ENCODE measurements around the gene UGT1A10.

- TF ChIP-seq, protein P1, sequence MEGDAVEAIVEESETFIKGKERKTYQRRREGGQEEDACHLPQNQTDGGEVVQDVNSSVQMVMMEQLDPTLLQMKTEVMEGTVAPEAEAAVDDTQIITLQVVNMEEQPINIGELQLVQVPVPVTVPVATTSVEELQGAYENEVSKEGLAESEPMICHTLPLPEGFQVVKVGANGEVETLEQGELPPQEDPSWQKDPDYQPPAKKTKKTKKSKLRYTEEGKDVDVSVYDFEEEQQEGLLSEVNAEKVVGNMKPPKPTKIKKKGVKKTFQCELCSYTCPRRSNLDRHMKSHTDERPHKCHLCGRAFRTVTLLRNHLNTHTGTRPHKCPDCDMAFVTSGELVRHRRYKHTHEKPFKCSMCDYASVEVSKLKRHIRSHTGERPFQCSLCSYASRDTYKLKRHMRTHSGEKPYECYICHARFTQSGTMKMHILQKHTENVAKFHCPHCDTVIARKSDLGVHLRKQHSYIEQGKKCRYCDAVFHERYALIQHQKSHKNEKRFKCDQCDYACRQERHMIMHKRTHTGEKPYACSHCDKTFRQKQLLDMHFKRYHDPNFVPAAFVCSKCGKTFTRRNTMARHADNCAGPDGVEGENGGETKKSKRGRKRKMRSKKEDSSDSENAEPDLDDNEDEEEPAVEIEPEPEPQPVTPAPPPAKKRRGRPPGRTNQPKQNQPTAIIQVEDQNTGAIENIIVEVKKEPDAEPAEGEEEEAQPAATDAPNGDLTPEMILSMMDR (IDR thresholded peaks at IDR 0.05; ENCODE audit: low read depth, low read length), result no peak
- no peak for TF ChIP-seq MYC (IDR thresholded peaks at IDR 0.05; ENCODE audit: low read depth, low read length)
Measured at GRCh38 chr2:233604826-233605225, 31.4 kb upstream of the UGT1A10 start.
